Panc1 (cell line): Measurements from ENCODE around the gene MYRIP.

Experiments used
- POLR2AphosphoS5 ChIP-seq: IDR thresholded peaks from 2 replicates; pipeline ENCODE4 v1.6.1; 2012; ENCODE audit warnings: mild to moderate bottlenecking, low read depth, low read length, moderate library complexity
- REST ChIP-seq, 2 experiments: IDR thresholded peaks; 2 replicates each; pipeline ENCODE4 v1.6.1; 2011 to 2012; ENCODE audit warnings: low read depth in 2 of 2, control low read depth in 1 of 2, low read length in 1 of 2, mild to moderate bottlenecking in 1 of 2, moderate library complexity in 1 of 2; ENCODE audit not compliant: insufficient read depth in 1 of 2
- TF ChIP-seq, protein P1 (sequence below): fragments of 450-650 bp; IDR thresholded peaks from 2 replicates; pipeline ENCODE4 v1.5.1; 2017; ENCODE audit warnings: mild to moderate bottlenecking

DNA sequence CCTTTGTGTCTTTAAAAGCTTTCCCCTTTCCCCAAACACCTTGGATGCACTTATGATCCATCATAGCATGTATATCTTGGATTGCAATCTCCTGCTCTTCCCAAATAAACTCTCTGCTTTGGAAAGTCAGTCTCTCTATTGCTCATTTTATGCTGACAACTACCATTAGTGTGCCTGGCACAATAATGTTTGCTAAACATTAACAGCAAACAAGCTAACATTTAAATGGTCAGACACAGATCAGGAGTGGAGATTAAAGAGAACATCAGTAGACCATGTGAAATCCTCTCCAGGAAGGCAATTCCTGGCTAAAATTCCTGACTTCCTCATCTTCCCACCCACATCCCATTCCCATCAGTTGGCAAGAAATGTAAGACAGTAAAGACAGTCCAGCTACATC is 455.8 kb downstream of the MYRIP start:
- TF ChIP-seq, protein P1, sequence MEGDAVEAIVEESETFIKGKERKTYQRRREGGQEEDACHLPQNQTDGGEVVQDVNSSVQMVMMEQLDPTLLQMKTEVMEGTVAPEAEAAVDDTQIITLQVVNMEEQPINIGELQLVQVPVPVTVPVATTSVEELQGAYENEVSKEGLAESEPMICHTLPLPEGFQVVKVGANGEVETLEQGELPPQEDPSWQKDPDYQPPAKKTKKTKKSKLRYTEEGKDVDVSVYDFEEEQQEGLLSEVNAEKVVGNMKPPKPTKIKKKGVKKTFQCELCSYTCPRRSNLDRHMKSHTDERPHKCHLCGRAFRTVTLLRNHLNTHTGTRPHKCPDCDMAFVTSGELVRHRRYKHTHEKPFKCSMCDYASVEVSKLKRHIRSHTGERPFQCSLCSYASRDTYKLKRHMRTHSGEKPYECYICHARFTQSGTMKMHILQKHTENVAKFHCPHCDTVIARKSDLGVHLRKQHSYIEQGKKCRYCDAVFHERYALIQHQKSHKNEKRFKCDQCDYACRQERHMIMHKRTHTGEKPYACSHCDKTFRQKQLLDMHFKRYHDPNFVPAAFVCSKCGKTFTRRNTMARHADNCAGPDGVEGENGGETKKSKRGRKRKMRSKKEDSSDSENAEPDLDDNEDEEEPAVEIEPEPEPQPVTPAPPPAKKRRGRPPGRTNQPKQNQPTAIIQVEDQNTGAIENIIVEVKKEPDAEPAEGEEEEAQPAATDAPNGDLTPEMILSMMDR, result no peak
- TF ChIP-seq POLR2AphosphoS5, result no peak
- TF ChIP-seq REST (IDR thresholded peaks at IDR 0.05; ENCODE audit: insufficient read depth in 1 of 2, low read depth in 2 of 2, low read length in 1 of 2), result no peak
